DMS 273 (cell line): ENCODE data around the gene FNDC3B.
A peak's percentile ranks its signal among the peaks of the same experiment; 100 is the strongest.
"Not testable (repeated sequence)": the region's sequence is repeated elsewhere in the genome, so short reads cannot be mapped to it uniquely, and the experiment has no call there.

Experiments
- DNase-seq: peaks from one replicate; lab custom pipeline; 2025; ENCODE audit not compliant: unreplicated experiment; lab: John Stamatoyannopoulos, UW

The FNDC3B gene

DNA sequence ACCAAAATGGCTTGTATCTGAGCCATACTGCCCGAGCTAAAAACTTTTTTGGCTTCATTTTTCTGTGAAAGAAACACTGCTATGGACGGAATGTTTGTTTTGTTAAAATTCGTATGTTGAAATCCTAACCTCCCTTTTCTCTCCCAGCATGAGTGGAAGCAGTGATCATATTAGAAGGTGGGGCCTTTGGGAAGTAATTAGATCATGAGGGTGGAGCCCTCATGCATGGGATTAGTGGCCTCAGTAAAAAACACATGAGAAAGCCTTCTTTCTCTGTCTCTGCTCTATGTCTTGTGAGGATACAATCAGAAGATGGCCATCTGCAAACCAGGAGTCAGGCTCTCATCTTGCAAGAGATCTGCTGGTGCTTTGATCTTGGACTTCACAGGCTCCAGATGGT, 7.4 kb upstream of the FNDC3B start:
- no peak for DNase-seq

DNA sequence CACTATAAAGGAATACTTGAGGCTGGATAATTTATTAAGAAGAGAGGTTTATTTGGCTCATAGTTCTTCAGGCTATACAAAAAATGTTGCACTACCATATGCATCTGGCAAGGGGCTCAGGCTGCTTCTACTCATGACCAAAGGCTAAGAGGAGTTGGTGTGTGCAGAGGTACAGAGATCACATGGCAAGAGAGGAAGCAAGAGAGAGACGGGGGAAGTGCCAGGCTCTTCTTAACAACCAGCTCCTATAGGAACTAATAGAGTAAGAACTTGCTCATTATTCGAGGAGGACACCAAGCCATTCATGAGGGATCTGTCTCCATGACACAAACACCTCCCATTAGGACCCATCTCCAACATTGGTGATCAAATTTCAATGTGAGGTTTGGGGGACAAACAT, 6.0 kb upstream of the FNDC3B start:
- no peak for DNase-seq

DNA sequence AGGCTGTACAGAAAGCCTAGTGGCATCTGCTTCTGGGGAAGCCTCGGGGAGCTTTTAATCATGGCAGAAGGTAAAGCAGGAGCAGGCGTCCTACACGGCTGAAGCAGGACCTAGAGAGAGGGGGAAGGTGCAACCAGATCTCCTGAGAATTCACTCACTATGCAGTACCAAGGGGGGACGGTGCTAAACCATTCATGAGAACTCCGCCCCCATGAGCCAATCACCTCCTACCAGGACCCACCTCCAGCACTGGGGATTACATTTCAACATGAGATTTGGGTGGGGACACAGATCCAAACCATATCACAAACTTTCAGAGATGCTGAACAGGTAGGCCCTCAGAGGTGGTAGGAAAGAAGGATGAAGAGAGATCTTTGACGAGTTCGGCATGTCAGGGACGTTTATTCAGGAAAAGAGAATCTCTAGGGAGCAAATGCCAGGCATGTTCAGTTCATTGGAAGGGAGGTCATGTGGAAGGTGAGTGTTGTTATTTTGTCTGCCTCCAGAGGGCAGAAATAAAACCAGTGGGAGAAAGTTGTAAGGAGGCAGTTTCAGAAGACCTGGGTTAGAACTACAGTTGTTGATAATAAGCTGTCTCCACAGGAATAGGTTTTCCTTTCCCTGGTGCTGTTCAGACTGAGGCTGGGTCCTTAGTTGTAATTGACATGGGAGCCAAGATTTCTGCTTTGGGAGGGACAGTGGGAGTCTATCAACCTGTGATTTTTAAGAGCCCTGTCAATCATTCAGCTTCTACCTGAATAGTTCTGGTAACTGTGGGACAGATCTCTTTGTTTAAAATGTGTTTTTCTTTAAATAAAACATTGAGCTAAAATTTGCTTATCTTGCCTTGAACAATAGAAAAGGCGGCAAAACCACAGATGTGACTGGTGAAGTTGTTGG, 4.3 kb upstream of the FNDC3B start:
- DNase-seq = peak; percentile 73

DNA sequence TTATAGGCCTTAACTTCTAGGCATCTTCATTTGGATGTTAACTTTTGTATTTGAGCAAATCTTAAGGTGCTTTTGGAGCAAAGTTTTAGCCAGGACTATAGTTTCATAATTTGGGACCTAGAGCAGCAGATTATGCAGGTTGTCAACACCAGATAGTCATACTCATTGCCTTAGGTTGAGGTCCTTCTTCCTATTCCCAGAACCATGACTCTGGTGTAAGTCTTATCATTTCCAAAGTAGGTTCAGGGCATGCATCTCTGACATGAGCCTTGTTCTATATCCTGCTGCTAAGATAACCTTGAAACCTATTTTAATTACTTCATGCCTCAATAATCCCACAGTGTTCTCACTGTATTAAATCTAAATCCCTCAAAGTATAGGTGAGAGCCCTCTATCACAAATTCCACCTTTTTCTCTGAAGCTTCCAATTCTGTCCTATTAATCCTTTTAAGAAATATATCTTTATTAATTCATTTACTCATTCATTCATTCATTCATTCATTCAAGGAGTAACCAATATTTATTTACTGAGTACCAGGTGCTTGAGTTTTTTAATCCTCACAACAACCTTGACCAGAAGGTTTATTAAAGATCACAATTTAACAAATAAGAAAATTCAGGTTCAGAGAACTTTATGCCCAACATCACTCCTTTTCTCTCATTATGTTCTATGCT, 2.7 kb upstream of the FNDC3B start:
- DNase-seq = no peak

DNA sequence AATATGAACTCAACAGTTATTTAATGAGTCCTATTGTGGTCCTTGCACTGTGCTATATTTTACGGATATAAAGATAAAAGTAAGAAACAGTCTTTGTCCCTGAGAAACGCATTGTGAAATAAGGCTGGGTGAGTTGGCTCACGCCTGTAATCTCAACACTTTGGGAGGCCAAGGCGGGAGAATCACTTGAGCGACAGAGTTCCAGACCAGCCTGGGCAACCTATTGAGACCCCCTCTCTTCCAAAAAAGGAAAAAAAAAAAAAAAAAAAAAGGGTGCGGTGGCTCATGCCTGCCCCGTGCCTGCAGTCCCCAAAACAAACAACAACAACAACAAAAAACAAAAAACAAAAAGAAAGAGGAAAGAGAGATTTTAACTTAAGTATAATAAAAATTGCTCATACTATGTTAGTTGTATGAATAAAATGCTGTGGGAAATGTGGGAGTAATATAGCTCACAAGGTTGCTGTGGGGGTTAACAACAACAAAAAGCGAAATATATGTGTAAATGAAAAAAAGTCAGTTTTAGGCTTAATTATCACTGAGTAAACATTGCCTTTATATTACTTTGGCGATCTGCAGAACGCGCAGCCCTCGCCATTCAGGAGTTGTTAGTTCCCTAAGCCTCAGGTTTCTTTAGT, 461 bp upstream of the FNDC3B start:
- DNase-seq = no peak

DNA sequence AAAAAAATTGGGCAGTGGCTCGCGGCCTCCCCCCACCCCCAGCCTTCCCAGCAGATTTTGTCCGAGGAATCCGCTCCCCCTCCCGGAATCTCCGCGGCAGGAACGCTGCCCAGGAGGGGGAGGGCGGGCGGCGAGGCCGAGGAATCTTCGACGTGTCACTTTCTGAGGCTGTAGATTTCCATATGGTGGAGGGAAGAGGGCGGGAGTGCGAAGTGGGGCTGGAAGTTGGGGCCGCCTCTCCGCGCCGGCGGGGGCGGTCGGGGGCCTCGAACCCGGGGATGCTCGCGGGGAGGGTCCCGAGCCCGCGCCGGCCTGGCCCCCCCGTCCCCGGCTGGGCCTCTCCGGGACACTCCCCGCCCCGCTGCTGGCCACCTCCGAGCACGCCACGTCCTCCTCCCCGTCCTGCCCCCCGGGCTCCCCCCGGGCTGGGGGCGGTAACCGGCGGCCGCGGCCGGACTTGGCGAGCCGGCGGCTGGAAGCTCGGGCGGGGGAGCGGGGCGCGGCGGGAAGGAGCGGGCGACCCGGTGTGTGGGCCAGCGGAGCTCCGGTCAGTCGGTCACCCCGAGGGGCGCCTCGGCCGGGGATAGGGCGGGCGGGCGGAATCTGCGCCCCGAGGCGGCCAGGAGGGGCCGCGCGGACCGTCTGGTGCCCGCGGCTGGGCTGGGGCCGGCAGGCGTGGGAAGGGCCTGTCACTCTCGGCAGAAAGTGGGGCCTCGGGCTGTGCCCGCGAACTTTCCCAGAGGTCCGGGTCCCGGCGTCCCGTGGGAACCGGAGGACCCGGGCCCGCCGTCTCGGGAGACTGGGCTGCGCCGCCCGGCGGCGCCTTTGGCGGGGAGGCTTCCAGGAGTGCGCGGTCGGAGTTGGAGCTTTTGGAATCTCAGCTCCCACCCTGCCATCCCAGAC, 951 bp downstream of the FNDC3B start:
- DNase-seq = peak; percentile 89

GRCh38 chr3:172040981-172041963, 1.9 kb downstream of the FNDC3B start:
- no peak for DNase-seq

- DNase-seq = no peak
Measured at GRCh38 chr3:172042136-172042662, 2.8 kb downstream of the FNDC3B start.

GRCh38 chr3:172042663-172043179, 3.3 kb downstream of the FNDC3B start:
- DNase-seq = not testable (repeated sequence)

DNA sequence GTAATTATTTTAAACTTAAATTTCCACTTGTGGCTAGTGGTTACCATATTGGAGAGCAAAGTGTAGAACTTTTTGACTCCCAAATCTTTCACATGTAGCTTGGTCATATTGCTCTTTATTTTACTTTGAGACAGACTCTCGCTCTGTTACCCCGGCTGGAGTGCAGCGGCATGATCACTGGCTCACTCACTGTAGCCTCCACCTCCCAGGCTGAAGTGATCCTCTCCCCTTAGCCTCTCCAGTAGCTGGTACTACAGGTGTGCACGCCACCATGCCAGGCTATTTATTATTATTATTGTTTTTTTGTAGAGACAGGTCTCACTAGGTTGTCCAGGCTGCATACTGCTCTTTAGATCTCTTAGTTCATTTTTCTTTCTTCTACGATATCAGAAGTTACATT, 3.9 kb downstream of the FNDC3B start:
- DNase-seq = no peak

DNA sequence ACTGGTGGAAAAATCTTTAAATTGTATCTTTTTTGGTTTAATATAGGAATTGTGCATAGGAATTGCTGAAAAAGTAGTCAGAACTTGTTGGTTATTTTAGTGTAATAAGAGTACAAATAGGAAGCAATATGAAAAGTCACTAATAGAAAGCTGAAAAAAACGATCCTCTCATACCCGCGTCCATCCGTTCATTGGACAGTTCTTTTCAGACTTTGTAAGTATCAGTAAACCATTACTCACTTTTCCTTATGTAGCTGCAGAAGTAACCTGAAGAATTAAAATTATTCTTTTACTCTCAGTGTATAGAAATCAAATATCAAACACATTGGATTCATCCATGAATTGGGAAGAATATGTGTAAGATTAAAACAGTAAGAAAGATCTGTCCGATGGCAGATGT, 4.4 kb downstream of the FNDC3B start:
- DNase-seq = no peak

GRCh38 chr3:172044833-172045585, 5.6 kb downstream of the FNDC3B start:
- no peak for DNase-seq

GRCh38 chr3:172046268-172046915, 7.0 kb downstream of the FNDC3B start:
- DNase-seq = no peak

- no peak for DNase-seq
Measured at GRCh38 chr3:172047567-172048115, 8.3 kb downstream of the FNDC3B start.

GRCh38 chr3:172048599-172048998, 9.2 kb downstream of the FNDC3B start:
- no peak for DNase-seq

DNA sequence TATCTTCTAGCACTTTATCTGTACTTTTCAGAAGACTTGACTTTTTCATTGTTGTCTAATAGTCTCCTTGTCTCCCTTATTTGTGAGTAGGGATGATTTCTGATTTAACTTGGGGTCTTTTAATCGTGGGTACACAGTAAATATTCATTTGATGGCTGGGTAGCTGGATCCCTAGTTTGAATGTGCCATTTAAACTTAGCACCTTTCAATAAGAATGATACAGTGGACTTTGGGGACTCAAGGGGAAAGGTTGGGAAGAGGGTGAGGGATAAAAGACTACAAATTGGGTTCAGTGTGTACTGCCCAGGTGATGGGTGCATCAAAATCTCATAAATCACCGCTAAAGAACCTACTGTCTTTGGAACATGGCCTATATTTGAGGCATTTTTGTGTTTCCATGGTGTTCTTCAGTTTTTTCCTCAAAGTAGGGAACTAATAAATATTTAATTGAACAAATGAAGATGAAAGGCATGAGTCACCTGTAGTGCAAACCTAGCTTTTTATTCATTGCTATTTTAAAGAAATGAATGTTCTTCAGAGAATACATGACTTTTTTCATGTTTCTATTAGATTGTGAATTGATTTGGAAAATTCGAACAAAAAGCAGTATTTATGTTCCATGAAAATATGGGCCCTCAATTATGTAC, 12.1 kb downstream of the FNDC3B start:
- no peak for DNase-seq

GRCh38 chr3:172051957-172052354, 12.6 kb downstream of the FNDC3B start:
- no peak for DNase-seq
